CD14-positive monocyte (primary cell): ENCODE results near the gene COX7A2. TPM values are rescaled to one million over a fixed set of nuclear protein-coding genes. Genes with fewer than 3 reads are reported as not detected.
A peak's percentile ranks its signal among the peaks of the same experiment; 100 is the strongest.

Experiments
- DNase-seq, 3 donors: peaks; one replicate each; pipeline ENCODE4 v3.0.0-alpha.2; 2011 to 2022
- H2AFZ ChIP-seq: 2 replicates; pipeline ENCODE4 v1.6.0; 2012; ENCODE audit warnings: mild to moderate bottlenecking, low read depth, low read length, inconsistent platforms; ENCODE audit not compliant: insufficient read depth, poor library complexity, severe bottlenecking
- H3K27ac ChIP-seq, 2 donors: 1 replicate in 1 of 2; 2 replicates in 1 of 2; pipeline ENCODE4 v1.5.1; 2012 to 2013; ENCODE audit warnings: low read length in 2 of 2, control low read depth in 1 of 2, inconsistent platforms in 1 of 2, low read depth in 1 of 2, mild to moderate bottlenecking in 1 of 2
- H3K27me3 ChIP-seq, 2 donors: one replicate each; pipeline versions ENCODE4 v1.6.0 to v1.6.1; 2011 to 2013; ENCODE audit warnings: low read length in 2 of 2; ENCODE audit not compliant: control insufficient read depth in 2 of 2, insufficient read depth in 2 of 2
- H3K36me3 ChIP-seq, 2 donors: replicated peaks in 1 of 2; 1 replicate in 1 of 2; 2 replicates in 1 of 2; pipeline versions ENCODE4 v1.5.1 to v1.6.1; 2012 to 2013; ENCODE audit warnings: low read length in 2 of 2, control low read depth in 1 of 2, inconsistent platforms in 1 of 2, mild to moderate bottlenecking in 1 of 2; ENCODE audit not compliant: insufficient read depth in 2 of 2, control insufficient read depth in 1 of 2
- H3K4me1 ChIP-seq, 2 donors: 1 replicate in 1 of 2; 2 replicates in 1 of 2; pipeline versions ENCODE4 v1.5.1 to v1.6.1; 2012 to 2013; ENCODE audit warnings: low read length in 2 of 2, control low read depth in 1 of 2, inconsistent platforms in 1 of 2, mild to moderate bottlenecking in 1 of 2, moderate library complexity in 1 of 2; ENCODE audit not compliant: insufficient read depth in 2 of 2, control insufficient read depth in 1 of 2
- H3K4me2 ChIP-seq: replicated peaks from 2 replicates; pipeline ENCODE3; 2012; ENCODE audit warnings: low read length, moderate library complexity, mild to moderate bottlenecking; ENCODE audit not compliant: poor library complexity, severe bottlenecking; ENCODE audit errors: extremely low read depth
- H3K4me3 ChIP-seq, 3 experiments: fragments of 200-600 bp in 1 of 3; sonication (generic) in 1 of 3; replicated peaks in 1 of 3; 1 replicate in 2 of 3; 2 replicates in 1 of 3; pipeline ENCODE4 v1.5.1; 2011 to 2013; ENCODE audit warnings: low read length in 3 of 3, mild to moderate bottlenecking in 3 of 3, control low read depth in 2 of 3, low read depth in 2 of 3, inconsistent platforms in 1 of 3, moderate library complexity in 1 of 3
- H3K79me2 ChIP-seq: 2 replicates; pipeline ENCODE4 v1.6.0; 2012; ENCODE audit warnings: mild to moderate bottlenecking, control low read depth, inconsistent platforms, low read length, moderate library complexity; ENCODE audit not compliant: insufficient read depth
- H3K9ac ChIP-seq: 2 replicates; pipeline ENCODE4 v1.6.0; 2017; ENCODE audit warnings: low read length, mild to moderate bottlenecking; ENCODE audit not compliant: insufficient read depth, poor library complexity, severe bottlenecking
- H3K9me3 ChIP-seq, 2 donors: replicated peaks in 1 of 2; 1 replicate in 1 of 2; 2 replicates in 1 of 2; pipeline versions ENCODE4 v1.5.1 to v1.6.1; 2012 to 2013; ENCODE audit warnings: low read length in 2 of 2, control low read depth in 1 of 2; ENCODE audit not compliant: control insufficient read depth in 1 of 2, insufficient read depth in 1 of 2
- H4K20me1 ChIP-seq: 2 replicates; pipeline ENCODE4 v1.6.0; 2012; ENCODE audit warnings: mild to moderate bottlenecking, low read length, control low read depth, moderate library complexity; ENCODE audit not compliant: insufficient read depth
- H3K27ac Mint-ChIP-seq, 7 donors: one replicate each; pipeline ENCODE4 v1.8.0; 2020; ENCODE audit warnings: mild to moderate bottlenecking in 7 of 7, mixed read lengths in 7 of 7, moderate library complexity in 6 of 7, inconsistent platforms in 2 of 7
- H3K27me3 Mint-ChIP-seq, 3 donors: one replicate each; pipeline ENCODE4 v1.8.0; 2021 to 2022; ENCODE audit warnings: low read depth in 3 of 3, mild to moderate bottlenecking in 3 of 3, mixed read lengths in 3 of 3, moderate library complexity in 3 of 3, inconsistent platforms in 1 of 3
- H3K36me3 Mint-ChIP-seq, 2 donors: one replicate each; pipeline ENCODE4 v1.8.0; 2020; ENCODE audit warnings: mixed read lengths in 2 of 2, inconsistent platforms in 1 of 2, mild to moderate bottlenecking in 1 of 2
- H3K4me1 Mint-ChIP-seq: one replicate; pipeline ENCODE4 v1.8.0; 2020; ENCODE audit warnings: mild to moderate bottlenecking, mixed read lengths
- H3K4me3 Mint-ChIP-seq, 2 donors: one replicate each; pipeline ENCODE4 v1.8.0; 2020; ENCODE audit warnings: mild to moderate bottlenecking in 2 of 2, mixed read lengths in 2 of 2, moderate library complexity in 1 of 2
- H3K9me3 Mint-ChIP-seq, 7 donors: one replicate each; pipeline ENCODE4 v1.8.0; 2020 to 2022; ENCODE audit warnings: mixed read lengths in 7 of 7, mild to moderate bottlenecking in 6 of 7, moderate library complexity in 6 of 7, inconsistent platforms in 2 of 7
- CTCF ChIP-seq: fragments of 200-600 bp; IDR thresholded peaks from one replicate; pipeline ENCODE4 v1.8.0; 2022; ENCODE audit warnings: antibody characterized with exemption, mild to moderate bottlenecking
- WGBS: methylation state at CpG from one replicate; pipeline ENCODE4 v1.1.5; 2013; ENCODE audit warnings: missing lambda C conversion rate; ENCODE audit not compliant: insufficient coverage; 5-methylcytosine and 5-hydroxymethylcytosine counted together
- intact Hi-C, 2 donors: fragments of 100-400 bp; cut with micrococcal nuclease; formaldehyde crosslinking; loops; one replicate each; pipeline versions ENCODE4 v1.15.0 to v1.15.1; 2023
- polyA plus RNA-seq, 3 donors: library from polyadenylated mRNA; depleted of rRNA in 1 of 3; unstranded in 2 of 3; stranded (reverse) in 1 of 3; fragments of 300-500 nt in 2 of 3; fragments of >200 nt in 1 of 3; fragmentation: Illumina TruSeq in 2 of 3; gene quantifications; 1 replicate in 2 of 3; 2 replicates in 1 of 3; pipeline ENCODE4 v1.2.3, GENCODE V29; 2012 to 2021

Gene COX7A2
- polyA plus RNA-seq, 3 donors = 175 to 846 (median 798) TPM

GRCh38 chr6:75209184-75209723, 34.3 kb downstream of the COX7A2 start:
- Mint-ChIP-seq H3K27ac (no peak overlapping the region), H3K27me3 (peaks cover 50 to 60% (median 59%) of the 10 kb centered on the region in 3 donors), H3K4me1 (peaks cover 51% of the 10 kb centered on the region), H3K9me3 (peaks cover 0 to 24% (median 14%) of the 10 kb centered on the region in 7 donors), H3K4me3 (peak overlapping the region in 1 of 2 donors; percentile 87), H3K36me3 (peaks cover 0 to 18% of the 10 kb centered on the region in 2 donors)
- WGBS = 46% methylated on average over 5 of the region's 7 CpGs
- no peaks in the 10 kb centered on the region for H3K36me3 ChIP-seq
- H4K20me1 ChIP-seq = no peaks in the 10 kb centered on the region
- H3K4me1 ChIP-seq = peaks cover 32 to 44% of the 10 kb centered on the region in 2 donors
- H3K9me3 ChIP-seq = peaks cover 0 to 28% of the 10 kb centered on the region in 2 donors
- no peak overlapping the region for H3K4me2 ChIP-seq
- no peak overlapping the region for H2AFZ ChIP-seq
- H3K9ac ChIP-seq = no peak overlapping the region
- no peak overlapping the region for H3K27ac ChIP-seq
- H3K4me3 ChIP-seq = no peak overlapping the region
- peaks cover 42 to 55% of the 10 kb centered on the region in 2 donors for H3K27me3 ChIP-seq
- intact Hi-C loops = loop anchor here in 1 of 2 donors (2.0 kb wide), 1 partner anchor 1470 kb away; no protein-coding TSS in a partner anchor
- TF ChIP-seq CTCF = peak; percentile 32
- no peak for DNase-seq
- H3K79me2 ChIP-seq = no peaks in the 10 kb centered on the region

DNA sequence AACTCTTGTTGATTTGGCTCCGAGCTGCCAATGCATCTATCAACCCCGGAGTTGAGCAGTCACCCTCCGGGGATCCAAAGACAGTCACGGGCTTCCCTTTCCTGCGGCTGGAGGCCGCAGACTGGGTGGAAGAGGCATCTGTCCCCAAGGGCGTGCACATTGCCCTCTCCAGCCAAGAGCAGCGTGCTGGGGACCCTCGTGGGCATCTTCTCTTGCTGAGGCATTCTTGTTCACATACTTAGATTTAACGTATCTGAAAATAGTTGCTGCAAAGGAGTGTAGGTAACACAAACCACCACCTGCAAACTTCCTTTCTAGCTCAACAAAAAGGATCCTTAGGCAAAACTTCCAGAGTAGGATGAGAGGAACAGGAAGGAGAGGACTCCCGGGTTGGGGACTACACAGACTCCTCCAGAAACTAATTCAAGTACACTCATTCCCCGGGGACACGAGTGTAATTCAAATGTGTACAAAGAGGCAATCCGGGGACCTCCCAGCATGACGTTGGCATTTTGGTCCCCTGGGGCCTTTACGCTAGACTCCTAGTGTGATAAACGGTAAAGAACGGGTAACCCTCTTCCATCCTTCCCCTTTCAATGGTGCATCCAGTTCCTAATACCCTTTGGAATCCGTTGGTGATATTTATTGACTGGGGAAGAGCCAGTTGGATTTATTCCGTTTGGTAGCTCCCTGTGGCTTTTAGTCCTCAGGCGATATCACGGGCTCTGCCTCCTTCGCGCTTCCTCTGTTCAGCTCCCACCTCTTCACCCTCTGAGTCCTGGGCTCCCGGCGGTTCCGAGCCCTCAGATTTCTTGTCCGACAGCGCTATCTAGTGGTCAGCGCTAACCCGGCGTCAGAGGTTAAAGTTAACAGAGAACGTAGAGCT, 35.1 kb downstream of the COX7A2 start:
- H3K4me3 ChIP-seq = peak overlapping the region in 1 of 3 experiments; percentile 41
- no peaks in the 10 kb centered on the region for H4K20me1 ChIP-seq
- peaks cover 0 to 28% of the 10 kb centered on the region in 2 donors for H3K9me3 ChIP-seq
- peak; percentile 65 to 72 (median 65) for DNase-seq
- H3K4me2 ChIP-seq = peak overlapping the region; percentile 61
- no peaks in the 10 kb centered on the region for H3K36me3 ChIP-seq
- H2AFZ ChIP-seq = peak overlapping the region; percentile 19
- H3K27me3 ChIP-seq = peaks cover 49 to 62% of the 10 kb centered on the region in 2 donors
- intact Hi-C loops = loop anchor here in 1 of 2 donors (2.0 kb wide), 1 partner anchor 1470 kb away; no protein-coding TSS in a partner anchor
- peak overlapping the region; percentile 60 to 87 for H3K4me3 Mint-ChIP-seq
- no peak overlapping the region for H3K9ac ChIP-seq
- H3K27ac Mint-ChIP-seq = no peak overlapping the region
- peaks cover 32 to 44% of the 10 kb centered on the region in 2 donors for H3K4me1 ChIP-seq
- TF ChIP-seq CTCF = peak; percentile 86
- H3K27me3 Mint-ChIP-seq = peaks cover 57 to 68% (median 66%) of the 10 kb centered on the region in 3 donors
- no peak overlapping the region for H3K27ac ChIP-seq
- H3K4me1 Mint-ChIP-seq = peaks cover 53% of the 10 kb centered on the region
- peaks cover 0 to 18% of the 10 kb centered on the region in 2 donors for H3K36me3 Mint-ChIP-seq
- no peaks in the 10 kb centered on the region for H3K79me2 ChIP-seq
- peaks cover 0 to 24% (median 14%) of the 10 kb centered on the region in 7 donors for H3K9me3 Mint-ChIP-seq
- 2% methylated on average over 14 of the region's 33 CpGs for WGBS
